ENCODE measurements around the gene LRRC51. TPM values are rescaled to one million over a fixed set of nuclear protein-coding genes. Genes with fewer than 3 reads are reported as not detected.
"Not testable (repeated sequence)": the region's sequence is repeated elsewhere in the genome, so short reads cannot be mapped to it uniquely, and the experiment has no call there.

The LRRC51 gene
- total RNA-seq, 4 donors from 2014 or later, result 9.1 to 10.0 (median 9.2) TPM

DNA sequence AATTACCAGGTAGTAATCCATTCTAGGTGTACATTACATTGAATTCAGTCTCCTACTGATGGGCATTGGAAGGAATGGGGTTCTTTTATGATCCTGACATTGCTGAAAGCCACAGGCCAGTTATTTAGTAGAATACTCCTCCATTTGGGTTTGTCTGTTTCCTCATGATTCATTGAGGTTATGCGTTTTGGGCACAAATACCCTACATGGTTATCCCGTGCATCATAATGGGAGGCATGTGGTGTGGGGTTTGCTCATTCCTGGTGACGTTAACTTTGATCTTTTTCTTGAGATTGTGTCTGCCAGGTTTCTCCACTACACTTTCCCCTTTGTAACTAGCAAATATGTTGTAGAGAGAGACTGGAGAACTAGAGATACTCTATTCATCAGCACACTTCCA lies 60.4 kb downstream of the LRRC51 start:
- Histone ChIP-seq H3K27me3 (no peaks in the 10 kb centered on the region), H3K27ac (replicated peaks in 1 of 4) (no peak overlapping the region), H3K4me3 (no peak overlapping the region), H3K9me3 (no peaks in the 10 kb centered on the region), H3K36me3 (no peaks in the 10 kb centered on the region), H3K4me1 (peaks cover 0 to 3% (median 0%) of the 10 kb centered on the region in 4 donors)
- intact Hi-C loops (cut with DNase I), result loop anchor here (5.0 kb wide), 1 partner anchor 114 kb away; no protein-coding TSS in a partner anchor
- TF ChIP-seq POLR2A (IDR thresholded peaks at IDR 0.05; ENCODE audit: low read depth) (no peak), POLR2AphosphoS5 (IDR thresholded peaks at IDR 0.05) (no peak), EP300 (IDR thresholded peaks at IDR 0.05) (no peak)
- TF ChIP-seq, protein P1, sequence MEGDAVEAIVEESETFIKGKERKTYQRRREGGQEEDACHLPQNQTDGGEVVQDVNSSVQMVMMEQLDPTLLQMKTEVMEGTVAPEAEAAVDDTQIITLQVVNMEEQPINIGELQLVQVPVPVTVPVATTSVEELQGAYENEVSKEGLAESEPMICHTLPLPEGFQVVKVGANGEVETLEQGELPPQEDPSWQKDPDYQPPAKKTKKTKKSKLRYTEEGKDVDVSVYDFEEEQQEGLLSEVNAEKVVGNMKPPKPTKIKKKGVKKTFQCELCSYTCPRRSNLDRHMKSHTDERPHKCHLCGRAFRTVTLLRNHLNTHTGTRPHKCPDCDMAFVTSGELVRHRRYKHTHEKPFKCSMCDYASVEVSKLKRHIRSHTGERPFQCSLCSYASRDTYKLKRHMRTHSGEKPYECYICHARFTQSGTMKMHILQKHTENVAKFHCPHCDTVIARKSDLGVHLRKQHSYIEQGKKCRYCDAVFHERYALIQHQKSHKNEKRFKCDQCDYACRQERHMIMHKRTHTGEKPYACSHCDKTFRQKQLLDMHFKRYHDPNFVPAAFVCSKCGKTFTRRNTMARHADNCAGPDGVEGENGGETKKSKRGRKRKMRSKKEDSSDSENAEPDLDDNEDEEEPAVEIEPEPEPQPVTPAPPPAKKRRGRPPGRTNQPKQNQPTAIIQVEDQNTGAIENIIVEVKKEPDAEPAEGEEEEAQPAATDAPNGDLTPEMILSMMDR (IDR thresholded peaks at IDR 0.05), result no peak
- WGBS, result 69% methylated on average over 3 of the region's 3 CpGs
- DNase-seq (ENCODE audit: extremely low spot score), result no peak

DNA sequence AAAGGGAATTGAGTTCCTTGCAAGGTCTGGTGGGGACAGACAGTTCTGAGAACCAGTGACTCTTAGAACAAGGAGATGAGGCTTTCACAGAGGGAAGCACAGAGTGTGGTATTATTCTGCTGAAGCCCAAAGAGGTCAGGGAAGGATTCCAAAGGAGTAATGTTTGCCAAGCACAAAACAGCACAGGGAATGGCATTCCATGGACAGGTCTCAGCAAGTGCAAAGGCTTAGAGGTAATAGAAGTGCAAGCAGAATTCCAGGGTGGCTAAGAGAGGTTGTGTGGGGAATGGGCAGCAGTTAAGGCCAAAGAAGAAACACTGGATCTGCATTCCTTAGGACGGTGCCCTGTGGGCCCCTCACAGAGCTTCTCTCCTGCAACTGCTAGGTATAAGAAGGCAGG lies 61.4 kb downstream of the LRRC51 start:
- not testable (repeated sequence) for H3K4me1 ChIP-seq; H3K9me3 ChIP-seq; H3K36me3 ChIP-seq; H3K4me3 ChIP-seq; H3K27ac ChIP-seq (replicated peaks in 1 of 4); DNase-seq (ENCODE audit: extremely low spot score); H3K27me3 ChIP-seq
- WGBS, result 43% methylated on average over 1 of the region's 1 CpG
- intact Hi-C loops (cut with DNase I), result loop anchor here (5.0 kb wide), 1 partner anchor 115 kb away; no protein-coding TSS in a partner anchor

DNA sequence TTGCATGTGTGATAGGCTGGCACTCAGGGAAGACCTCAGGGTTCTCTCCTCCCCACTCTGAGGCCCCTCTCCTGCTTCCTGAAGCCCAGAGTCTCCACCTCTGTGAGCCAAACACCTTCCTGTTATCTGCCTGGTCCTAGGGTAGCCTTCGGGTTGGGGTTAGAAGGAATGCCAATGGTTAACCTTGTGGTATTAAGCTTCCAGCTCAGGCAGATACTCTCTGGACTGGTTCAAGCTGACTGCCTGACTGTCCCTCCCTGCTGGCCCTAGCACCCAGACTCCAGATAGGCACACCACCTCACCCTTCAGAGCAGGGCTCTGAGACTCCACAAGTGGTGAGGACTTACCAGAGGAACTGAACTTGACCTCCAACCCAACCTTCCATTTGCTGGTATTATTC lies 61.9 kb downstream of the LRRC51 start:
- DNase-seq (ENCODE audit: extremely low spot score); H3K4me3 ChIP-seq; H3K9me3 ChIP-seq; H3K4me1 ChIP-seq; H3K36me3 ChIP-seq; H3K27me3 ChIP-seq; H3K27ac ChIP-seq (replicated peaks in 1 of 4): not testable (repeated sequence)
- intact Hi-C loops (cut with DNase I), result loop anchor here (5.0 kb wide), 1 partner anchor 115 kb away; no protein-coding TSS in a partner anchor
- WGBS, result no CpG with 5 or more reads among the region's 1 CpG

DNA sequence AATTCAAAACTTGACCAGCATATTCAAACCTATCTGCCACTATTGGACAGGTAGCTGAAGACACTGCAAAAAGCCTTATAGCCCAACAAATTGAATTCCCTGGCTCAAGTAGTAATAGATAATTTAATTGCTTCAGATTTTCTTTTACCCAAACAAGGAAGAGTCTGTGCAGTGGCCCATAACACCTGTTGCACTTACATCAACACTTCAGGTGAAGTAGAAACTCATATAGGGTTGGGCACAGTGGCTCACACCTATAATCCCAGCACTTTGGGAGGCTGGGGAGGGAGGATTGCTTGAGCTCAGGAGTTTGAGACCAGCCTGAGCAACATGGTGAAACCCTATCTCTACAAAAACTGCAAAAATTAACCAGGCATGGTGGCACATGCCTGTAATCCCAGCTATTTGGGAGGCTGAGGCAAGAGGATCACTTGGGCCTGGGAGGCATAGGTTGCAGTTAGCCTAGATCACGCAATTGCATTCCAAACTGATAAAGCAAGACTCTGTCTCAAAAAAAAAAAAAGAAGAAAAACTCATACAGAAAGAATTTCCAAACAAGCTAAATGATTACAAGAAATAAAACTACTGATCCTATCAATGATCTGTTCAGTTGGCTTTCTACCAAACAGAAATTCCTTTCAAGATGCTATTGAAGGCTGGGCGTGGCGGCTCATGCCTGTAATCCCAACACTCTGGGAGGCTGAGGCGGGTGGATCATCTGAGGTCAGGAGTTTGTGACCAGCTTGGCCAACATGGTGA lies 64.3 kb downstream of the LRRC51 start:
- 84% methylated on average over 4 of the region's 4 CpGs for WGBS
- no peak overlapping the region for H3K4me3 ChIP-seq
- H3K9me3 ChIP-seq, result no peaks in the 10 kb centered on the region
- H3K4me1 ChIP-seq, result peaks cover 0 to 3% (median 0%) of the 10 kb centered on the region in 4 donors
- H3K36me3 ChIP-seq, result no peaks in the 10 kb centered on the region
- no peak for TF ChIP-seq POLR2AphosphoS5 (IDR thresholded peaks at IDR 0.05)
- H3K27me3 ChIP-seq, result no peaks in the 10 kb centered on the region
- intact Hi-C loops (cut with DNase I), result loop anchor here (5.0 kb wide), 1 partner anchor 118 kb away; no protein-coding TSS in a partner anchor
- DNase-seq (ENCODE audit: extremely low spot score), result no peak
- no peak overlapping the region for H3K27ac ChIP-seq (replicated peaks in 1 of 4)

Small RNAs within 50 kb of the gene (small RNA-seq; reads per million reads assigned to genes)
- gene MIR3165 (0 reads per million in 3 donors), gene RNU6-72P (0 reads per million in 3 donors)

Other genes with a start within 250 kb of the LRRC51 start
- gene DEFB108B, start 247.7 kb upstream of the LRRC51 start, total RNA-seq, result not detected
- not detected for gene DEFB131B, start 202.4 kb upstream of the LRRC51 start, total RNA-seq
- 10 to 100 TPM in 1 of 4 donors, 1 to 10 TPM in 3; 5.6 to 10.4 (median 8.8) TPM for gene XNDC1N, start 152.3 kb upstream of the LRRC51 start, total RNA-seq
- gene RNF121, start 151.8 kb upstream of the LRRC51 start, total RNA-seq, result 10 to 100 TPM; 13.7 to 25.9 (median 18.6) TPM
- gene IL18BP, start 81.9 kb upstream of the LRRC51 start, total RNA-seq, result 1 to 10 TPM; 2.7 to 9.4 (median 5.9) TPM
- 100 to 1,000 TPM; 214 to 328 (median 272) TPM for gene NUMA1, start 308 bp upstream of the LRRC51 start, total RNA-seq
- gene LAMTOR1, start 22.4 kb downstream of the LRRC51 start, total RNA-seq, result 100 to 1,000 TPM in 2 of 4 donors, 10 to 100 TPM in 2; 86.8 to 103 (median 98.0) TPM
- gene TOMT, start 25.1 kb downstream of the LRRC51 start, total RNA-seq, result not detected
- gene ANAPC15, start 31.8 kb downstream of the LRRC51 start, total RNA-seq, result 10 to 100 TPM; 43.5 to 58.1 (median 48.1) TPM
- gene FOLR3, start 54.9 kb downstream of the LRRC51 start, total RNA-seq, result under 1 TPM in 2 of 4 donors, not detected in 2; 0.50 to 0.83 TPM
- gene FOLR1, start 111.3 kb downstream of the LRRC51 start, total RNA-seq, result 1 to 10 TPM in 1 of 4 donors, under 1 TPM in 1, not detected in 2; 0.40 to 1.0 TPM
- gene FOLR2, start 135.9 kb downstream of the LRRC51 start, total RNA-seq, result 10 to 100 TPM; 26.6 to 78.7 (median 33.1) TPM
- 100 to 1,000 TPM in 2 of 4 donors, 10 to 100 TPM in 2; 61.6 to 158 (median 100) TPM for gene INPPL1, start 143.9 kb downstream of the LRRC51 start, total RNA-seq
- 1 to 10 TPM; 1.2 to 1.3 (median 1.3) TPM for gene PHOX2A, start 163.3 kb downstream of the LRRC51 start, total RNA-seq